Myocyte (in vitro differentiated cells): ENCODE measurements around the gene TBC1D22A. TPM values are rescaled to one million over a fixed set of nuclear protein-coding genes. Genes with fewer than 3 reads are reported as not detected.

ENCODE experiments used
- DNase-seq: peaks from one replicate; pipeline ENCODE4 v3.0.0-alpha.2; 2012; ENCODE audit warnings: low read depth
- total RNA-seq: library from RNA; depleted of rRNA; stranded (reverse); fragments of >200 nt; gene quantifications from 2 replicates; pipeline ENCODE4 v1.2.3, GENCODE V29; 2014

The TBC1D22A gene
- total RNA-seq, 1 donor from 2014 or later = 15.9 TPM

- DNase-seq = peak; percentile 43
These were observed 25.1 kb upstream of the TBC1D22A start for GRCh38 chr22:46737105-46737975.

GRCh38 chr22:46737976-46738646 is 24.3 kb upstream of the TBC1D22A start, which contains the start of gene CERK:
TSS of gene CERK (minus strand) at chr22:46738252. CDS start at chr22:46738148, 104 bp downstream.
- peak; percentile 71 for DNase-seq

- peak; percentile 22 for DNase-seq
These were observed 23.8 kb upstream of the TBC1D22A start for GRCh38 chr22:46738647-46739093.

GRCh38 chr22:46739094-46739870 is 23.2 kb upstream of the TBC1D22A start:
- DNase-seq = no peak

- DNase-seq = peak; percentile 48
These were observed 21.3 kb upstream of the TBC1D22A start for GRCh38 chr22:46740910-46741780.

GRCh38 chr22:46741974-46742519 is 20.4 kb upstream of the TBC1D22A start:
- no peak for DNase-seq

- DNase-seq = no peak
These were observed 19.8 kb upstream of the TBC1D22A start for GRCh38 chr22:46742576-46743221.

GRCh38 chr22:46744581-46744980 is 17.9 kb upstream of the TBC1D22A start:
- no peak for DNase-seq

- DNase-seq = no peak
These were observed 16.3 kb upstream of the TBC1D22A start for GRCh38 chr22:46746192-46746591.

GRCh38 chr22:46746620-46747019 is 15.8 kb upstream of the TBC1D22A start:
- no peak for DNase-seq

GRCh38 chr22:46747646-46748045 is 14.8 kb upstream of the TBC1D22A start:
- DNase-seq = peak; percentile 87

- no peak for DNase-seq
These were observed 14.1 kb upstream of the TBC1D22A start for GRCh38 chr22:46748206-46748907.

GRCh38 chr22:46748908-46749675 is 13.4 kb upstream of the TBC1D22A start:
- no peak for DNase-seq

- DNase-seq = no peak
These were observed 12.5 kb upstream of the TBC1D22A start for GRCh38 chr22:46749682-46750529.

GRCh38 chr22:46750530-46750800 is 12.0 kb upstream of the TBC1D22A start:
- peak; percentile 27 for DNase-seq

GRCh38 chr22:46750863-46751443 is 11.5 kb upstream of the TBC1D22A start:
- peak; percentile 87 for DNase-seq
